LHCN-M2 (cell line): ENCODE results near the gene DCAF11. TPM values are rescaled to one million over a fixed set of nuclear protein-coding genes. Genes with fewer than 3 reads are reported as not detected.

ENCODE experiments used
- DNase-seq: peaks from one replicate; pipeline ENCODE4 v3.0.0-alpha.2; 2012; ENCODE audit warnings: low read depth
- total RNA-seq: library from RNA; depleted of rRNA; stranded (reverse); fragments of >200 nt; gene quantifications from 2 replicates; pipeline ENCODE4 v1.2.3, GENCODE V29; 2014

Gene DCAF11
- total RNA-seq, 1 experiment from 2014 or later: 64.6 TPM

DNA sequence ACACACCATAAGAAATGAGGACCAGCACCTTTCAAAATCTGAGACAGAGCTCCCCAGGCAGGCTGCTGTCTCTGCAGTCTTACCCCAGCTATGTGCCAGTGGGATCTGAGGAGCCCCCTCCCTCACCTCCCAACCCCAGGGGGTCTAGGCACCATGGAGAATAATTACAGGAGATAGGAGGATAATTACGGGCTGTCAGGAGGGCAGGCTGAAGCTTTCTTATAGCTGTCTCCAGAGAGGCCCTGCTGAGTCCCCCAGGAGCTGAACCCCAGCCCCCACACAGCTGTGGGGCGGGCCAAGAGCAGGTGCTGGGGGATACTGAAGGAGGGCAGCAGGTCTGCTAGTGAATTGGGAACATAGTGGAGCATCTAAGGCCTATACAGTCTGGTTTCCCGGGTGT, 36.4 kb upstream of the DCAF11 start:
- no peak for DNase-seq

DNA sequence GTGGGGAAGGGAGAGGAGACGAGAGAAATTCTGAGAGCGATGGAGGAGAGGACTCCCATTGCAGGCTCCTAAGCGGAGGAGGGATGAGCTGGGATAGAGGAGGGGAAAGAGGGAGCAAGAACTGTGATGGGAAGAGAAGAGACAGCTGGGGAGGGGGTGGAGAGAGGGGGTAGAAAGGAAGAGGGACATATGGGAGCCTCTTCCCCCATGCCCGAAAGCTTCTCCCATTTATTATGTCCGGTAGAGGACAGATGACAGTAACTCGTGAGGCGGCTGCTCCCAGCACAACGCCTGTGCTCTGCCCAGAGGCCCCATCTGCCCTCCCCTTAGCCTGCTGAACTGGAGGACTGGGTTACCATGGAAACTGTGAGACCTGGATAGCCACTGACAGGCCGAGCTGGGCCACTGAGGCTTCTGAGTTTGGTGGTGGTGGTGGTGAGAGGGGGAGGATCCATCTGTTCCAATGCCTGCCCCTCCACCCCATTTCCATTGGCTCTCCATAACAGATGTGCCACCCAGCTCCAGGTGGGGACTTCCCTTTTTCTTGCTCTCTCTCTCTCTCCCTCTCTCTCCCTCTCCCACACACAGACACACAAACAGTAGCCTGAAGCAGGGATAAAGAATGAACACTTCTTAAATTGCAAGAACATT, 35.0 kb upstream of the DCAF11 start:
- DNase-seq: no peak

DNA sequence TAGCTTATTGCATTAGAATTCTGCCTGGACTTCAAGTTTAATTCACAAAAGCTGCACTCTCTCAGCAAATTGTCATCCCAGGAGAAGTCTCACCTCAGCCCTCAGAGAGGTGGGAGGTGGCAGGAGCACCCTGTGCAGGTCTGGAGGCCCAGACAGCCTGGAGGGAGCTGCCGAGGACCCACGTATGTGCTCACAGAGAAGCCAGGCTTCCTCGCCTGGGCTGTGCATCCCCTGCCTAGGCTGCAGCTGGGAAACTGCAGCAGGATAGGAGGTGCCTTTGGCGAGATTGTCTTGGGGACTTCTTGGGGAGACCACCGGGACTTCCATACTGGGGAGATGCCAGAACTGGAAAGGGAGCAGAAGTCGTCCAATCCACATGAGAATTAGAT, 34.4 kb upstream of the DCAF11 start:
- no peak for DNase-seq

DNA sequence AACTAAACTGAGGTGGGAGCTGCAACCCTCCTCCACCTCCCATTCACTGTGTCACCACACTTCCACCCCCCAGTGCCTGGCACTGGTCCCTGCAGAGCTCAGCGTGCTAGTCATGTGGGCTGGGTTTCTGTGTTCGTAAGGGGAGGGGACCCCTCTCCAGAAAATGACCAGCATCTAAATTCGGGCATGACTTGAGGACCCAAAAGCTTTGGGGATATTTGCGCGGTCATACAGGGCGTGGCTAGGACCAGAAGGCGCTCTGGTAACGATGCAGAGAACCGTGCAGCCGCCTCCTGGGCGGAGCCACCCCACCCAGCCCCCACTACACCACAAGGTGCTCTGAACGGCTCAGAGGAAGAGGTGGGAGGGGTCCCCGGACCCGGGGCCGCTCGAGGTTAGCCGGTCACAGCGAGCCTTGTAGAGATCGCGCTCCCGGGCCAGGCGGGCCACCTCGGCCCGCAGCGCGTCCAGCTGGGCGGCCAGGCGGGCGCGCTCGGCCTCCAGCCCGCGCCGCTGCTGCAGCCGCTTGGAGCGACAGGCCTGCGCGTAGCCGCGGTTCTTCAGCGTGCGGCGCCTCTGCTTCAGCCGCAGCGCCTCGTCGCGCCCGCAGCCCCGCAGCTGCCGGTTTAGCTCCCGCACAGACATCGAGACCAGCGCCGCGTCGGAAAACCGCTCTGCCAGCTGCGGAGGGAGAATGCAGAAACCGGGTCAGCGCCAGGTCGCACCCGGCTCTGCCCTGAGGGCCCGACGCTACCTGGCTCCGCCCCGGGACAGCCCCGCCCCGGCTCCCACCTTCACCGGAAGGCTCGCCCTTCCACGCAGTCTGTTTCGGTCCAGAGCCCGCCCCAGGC, 33.5 kb upstream of the DCAF11 start:
- no peak for DNase-seq

DNA sequence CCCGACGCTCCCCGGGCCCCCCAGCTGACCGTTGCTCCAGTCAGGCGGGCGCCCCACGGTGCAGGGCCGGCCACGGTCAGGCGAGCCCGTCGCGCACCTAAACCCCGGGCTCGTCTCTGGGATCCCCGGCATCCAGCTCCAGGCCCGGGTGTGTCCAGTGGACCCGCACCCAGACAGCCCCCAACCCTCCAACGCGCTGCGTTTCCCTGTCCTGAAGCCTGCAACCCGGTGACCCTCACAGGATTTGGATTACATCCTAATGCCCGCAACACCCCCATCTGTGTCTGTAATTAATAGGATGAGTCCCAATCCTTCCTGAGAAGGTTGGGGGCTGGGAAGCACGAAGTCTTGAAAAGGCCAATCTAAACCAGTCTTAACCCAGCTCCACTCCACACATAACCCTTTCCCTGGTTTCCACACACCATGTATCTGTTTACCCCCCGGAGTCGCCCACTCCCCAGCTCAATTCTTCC, 32.8 kb upstream of the DCAF11 start:
- no peak for DNase-seq

DNA sequence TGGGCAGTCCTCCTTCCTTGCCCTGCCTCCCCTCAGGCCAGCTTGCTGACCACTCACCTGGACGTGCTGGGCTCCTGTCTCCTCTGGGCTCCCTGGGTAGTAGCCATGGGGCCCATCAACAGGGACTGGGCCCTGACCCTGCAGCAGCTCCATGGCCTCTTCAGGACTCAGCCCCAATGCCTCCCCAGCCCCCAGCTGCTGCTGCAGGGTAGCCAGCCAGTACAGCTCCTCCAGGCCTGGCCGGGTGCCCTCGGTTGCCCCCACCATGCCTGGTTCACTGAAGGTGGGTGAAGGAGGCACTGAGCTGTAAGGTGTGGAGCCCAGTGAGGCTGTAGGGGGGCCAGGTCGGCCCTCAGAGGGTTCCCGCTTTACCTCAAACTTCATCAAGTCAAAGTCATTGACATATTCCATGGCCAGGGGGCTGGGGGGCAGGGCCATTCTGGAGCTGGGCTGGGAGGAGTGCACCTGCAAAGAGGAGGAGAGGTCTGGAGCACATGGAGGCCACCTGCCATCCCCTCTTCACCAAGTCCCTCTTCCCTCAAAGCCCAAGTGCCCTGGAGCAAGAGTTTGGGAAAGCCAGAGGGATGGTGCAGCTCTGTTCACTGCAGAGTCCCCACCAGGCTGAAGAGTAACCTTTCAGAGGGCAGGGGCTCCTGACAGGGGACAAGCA, 32.0 kb upstream of the DCAF11 start:
- no peak for DNase-seq

DNA sequence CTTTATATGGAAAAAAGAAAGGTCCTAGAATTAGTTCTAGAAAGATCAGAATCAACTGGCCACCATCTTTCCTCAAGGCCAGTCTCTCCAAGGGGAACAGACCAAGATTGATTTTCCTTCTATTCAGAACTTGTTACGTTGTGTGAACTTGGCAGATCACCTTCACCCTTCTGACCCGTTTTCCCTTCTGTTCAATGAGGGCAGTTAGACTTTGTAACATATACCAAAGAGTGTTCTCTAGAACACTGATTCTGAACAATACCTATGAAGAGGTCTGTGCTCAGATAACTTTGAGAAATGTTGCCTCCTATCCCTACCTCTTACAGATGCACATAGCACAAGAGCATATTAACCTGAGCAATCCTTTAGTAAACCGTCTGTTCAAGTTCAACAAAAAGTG, 31.1 kb upstream of the DCAF11 start:
- DNase-seq: no peak

DNA sequence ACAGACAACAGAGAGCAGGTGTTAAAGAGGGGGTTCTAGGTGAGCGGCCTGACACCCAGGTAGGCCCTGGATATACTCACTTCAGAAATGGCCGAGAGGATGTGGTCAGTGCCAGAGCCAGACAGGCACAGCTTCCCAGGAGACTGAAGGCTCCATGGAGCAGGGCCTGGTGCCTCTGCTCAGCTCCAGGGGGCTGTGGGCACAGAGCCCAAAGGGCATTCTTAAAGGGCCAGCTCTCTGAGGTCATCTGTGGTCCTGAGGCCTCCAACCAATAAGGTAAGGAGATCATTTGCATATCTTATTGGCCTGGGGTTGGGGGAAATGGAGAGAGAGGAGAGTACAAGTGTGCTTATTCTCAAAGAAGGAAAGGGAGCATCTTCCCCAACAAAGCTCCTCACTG, 30.1 kb upstream of the DCAF11 start:
- no peak for DNase-seq

DNA sequence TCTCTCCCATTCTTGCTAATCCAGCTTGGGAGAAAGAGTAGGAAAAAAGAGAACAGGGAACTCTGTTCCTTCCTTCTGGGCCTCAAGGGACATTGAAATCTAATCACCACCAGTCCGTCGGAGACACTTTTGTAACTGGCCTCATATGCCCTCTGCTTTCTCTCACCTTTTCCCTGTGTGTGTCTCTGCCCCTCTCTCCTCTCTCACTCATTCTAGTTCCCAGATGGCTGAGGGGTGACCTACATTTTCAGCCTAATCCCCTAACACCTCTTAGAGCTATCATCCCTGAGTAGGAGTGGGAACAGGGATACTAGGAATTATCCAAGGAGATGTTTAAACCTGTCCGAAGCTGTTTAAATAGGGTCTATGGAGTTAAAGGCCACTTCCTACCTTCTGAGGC, 29.4 kb upstream of the DCAF11 start:
- no peak for DNase-seq

DNA sequence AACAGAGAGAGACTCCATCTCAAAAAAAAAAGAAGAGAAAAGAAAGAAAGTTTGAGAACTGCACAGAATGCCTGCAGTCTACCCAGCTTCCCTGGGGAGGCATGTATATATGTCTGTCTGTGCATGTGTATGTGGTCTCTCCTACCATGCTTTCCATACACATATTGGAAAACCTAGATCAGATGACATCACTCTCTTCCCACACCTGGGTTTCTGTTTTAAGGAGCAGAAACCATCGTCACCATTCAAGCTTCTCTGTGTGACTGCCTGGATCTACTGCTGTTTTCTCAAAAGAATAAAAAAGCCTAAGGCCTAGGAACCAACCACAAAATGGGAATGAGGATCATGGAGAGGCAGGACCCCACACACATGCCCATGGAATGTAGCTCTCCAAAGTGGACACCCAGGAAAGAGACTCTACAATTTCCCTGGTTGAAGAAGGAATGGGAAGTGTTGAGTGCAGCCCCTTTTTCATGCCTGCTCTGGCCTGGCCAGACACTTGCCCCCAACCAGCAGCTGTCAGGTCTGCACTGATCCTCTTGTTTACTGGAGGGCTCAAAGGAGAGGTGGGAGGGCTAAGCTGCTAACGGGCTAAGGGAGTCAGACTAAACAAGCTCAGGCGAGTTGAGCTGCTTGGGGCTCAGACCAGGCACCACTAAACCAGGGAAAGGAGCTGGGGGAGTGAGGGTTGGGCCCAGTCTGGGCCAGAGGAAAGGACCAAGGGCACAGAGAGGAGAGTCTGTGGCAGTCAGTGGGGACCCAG, 28.2 kb upstream of the DCAF11 start:
- no peak for DNase-seq

DNA sequence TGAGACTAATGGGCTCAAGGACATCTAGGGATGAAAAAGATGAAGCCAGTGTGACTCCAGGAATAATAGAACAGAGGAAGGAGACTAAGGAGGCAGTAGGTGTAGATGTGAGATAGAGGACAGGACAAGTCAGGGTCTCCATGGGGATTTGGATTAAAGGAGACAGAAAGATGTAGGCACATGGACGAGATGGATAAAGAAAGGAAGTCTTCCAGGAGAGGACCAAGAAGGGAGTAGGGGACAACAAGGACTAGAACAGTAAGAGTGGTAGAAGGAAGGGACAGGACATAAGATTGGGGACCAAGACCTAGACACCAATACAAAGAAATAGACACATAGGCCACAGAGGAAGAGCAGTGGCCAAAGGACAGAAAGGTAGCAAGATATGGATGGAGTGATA, 27.6 kb upstream of the DCAF11 start:
- no peak for DNase-seq

DNA sequence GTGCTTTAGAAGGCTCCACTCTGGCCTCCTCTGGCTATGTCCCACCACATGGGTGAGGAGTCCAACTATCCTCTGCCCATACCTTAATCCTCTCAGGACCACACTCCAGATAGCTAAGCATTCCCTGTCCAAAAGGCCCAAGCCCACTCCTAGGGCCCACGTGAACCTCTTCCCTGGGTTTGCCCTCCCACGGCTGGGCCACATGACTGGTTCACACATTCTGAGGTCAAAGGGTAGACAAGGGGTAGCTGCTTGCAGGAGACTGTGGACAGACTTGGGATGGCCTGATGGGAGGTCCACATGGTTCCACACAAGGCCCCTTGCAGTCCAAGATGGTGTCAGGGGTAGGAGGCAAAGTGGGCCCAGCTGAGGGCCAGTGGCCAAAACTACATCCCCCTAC, 26.5 kb upstream of the DCAF11 start:
- no peak for DNase-seq

DNA sequence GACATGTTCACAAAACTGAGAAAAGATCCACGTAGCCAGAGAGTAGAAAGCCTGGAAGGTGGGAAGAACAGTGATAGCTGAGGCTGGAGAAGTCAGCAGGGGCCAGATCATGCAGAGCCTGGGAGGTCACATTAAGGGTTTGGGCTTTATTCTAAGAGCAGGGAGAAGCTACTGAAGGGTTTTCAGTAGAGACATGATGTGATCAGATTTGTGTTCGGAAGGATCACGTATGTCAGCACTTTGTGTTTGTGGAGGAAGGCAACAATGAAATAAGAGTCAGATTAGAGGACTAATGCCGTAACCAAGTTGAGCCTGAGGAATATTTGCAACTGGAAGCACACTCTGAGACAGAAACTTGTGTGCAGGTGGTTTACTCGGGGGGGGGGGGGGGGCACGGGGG, 24.7 kb upstream of the DCAF11 start:
- DNase-seq: no peak

DNA sequence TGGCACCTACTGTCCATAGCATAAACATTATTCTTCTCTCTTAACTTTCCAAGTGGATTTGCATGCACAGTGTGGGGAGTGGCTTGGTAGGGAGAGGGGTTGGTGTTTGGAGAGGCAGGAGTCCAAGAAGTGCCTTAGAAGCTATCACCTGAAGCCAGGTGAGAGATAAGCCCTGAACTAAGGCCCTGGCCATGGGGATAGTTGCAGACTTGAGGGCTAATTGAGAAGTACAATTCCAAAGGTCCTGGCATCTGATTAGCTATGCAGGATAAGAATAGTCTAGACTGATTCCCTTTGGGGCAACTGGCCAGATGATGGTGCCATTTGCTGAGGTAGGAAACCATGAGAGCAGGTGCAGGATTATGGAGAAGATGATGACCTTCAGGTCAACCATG, 22.5 kb upstream of the DCAF11 start:
- no peak for DNase-seq

DNA sequence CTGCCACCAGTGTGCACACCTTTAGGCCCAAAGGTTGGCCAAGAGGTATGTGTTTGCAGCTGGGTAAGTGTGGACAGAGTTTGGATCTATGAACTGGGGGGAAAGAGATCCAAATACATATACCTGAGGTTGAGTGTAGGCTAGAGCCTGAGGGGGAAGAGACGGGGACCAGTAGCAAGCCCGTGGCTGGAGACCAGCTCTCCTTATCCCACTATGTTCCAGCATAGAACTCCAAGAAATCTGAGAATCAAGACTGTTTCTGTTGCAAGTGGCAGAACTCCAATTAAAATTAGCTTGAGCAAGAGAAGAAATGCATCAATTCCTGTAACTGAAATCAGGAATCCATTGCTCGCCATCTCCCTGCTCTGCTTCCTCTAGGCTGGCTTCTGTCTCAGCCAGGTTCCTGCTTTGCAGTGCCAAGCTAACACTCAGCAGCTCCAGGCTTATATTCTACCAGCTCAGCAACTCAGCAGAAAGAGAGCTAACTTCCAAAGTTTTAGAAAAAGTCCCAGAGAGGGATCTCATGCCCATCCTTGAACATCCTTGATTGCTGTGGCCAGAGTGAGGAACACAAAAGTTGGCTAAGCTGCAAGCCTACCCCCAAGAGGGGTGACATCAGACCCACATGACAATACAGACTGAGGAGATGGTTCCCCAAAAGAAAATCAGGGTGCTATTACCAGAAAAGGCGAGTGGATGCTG, 21.9 kb upstream of the DCAF11 start:
- DNase-seq: no peak

DNA sequence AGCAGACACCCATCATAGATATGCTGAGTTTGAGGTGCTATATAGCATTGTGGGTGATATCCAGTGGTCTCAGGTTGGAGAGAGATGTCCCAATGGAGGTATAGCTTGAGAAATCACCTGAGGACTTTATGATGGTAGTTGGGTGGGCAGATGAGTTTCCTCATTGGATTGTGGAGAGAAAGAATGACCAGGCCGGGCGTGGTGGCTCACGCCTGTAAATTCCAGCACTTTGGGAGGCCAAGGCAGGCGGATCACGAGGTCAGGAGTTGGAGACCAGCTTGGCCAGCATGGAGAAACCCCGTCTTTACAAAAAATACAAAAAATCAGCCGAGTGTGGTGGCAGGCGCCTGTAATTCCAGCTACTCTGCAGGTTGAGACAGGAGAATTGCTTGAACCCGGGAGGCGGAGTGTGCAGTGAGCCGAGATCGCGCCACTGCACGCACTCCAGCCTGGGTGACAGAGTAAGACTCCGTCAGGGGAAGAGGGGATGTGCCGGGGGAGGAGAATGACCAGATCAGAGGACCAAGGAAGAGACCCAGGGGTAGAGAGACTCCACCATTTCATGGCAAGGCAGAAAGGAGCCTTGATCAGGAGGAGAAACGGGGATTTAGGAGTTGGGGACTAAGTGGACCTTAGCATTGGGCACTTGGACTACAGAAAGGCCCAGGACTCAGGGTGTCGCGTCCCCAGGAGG, 21.2 kb upstream of the DCAF11 start:
- no peak for DNase-seq

DNA sequence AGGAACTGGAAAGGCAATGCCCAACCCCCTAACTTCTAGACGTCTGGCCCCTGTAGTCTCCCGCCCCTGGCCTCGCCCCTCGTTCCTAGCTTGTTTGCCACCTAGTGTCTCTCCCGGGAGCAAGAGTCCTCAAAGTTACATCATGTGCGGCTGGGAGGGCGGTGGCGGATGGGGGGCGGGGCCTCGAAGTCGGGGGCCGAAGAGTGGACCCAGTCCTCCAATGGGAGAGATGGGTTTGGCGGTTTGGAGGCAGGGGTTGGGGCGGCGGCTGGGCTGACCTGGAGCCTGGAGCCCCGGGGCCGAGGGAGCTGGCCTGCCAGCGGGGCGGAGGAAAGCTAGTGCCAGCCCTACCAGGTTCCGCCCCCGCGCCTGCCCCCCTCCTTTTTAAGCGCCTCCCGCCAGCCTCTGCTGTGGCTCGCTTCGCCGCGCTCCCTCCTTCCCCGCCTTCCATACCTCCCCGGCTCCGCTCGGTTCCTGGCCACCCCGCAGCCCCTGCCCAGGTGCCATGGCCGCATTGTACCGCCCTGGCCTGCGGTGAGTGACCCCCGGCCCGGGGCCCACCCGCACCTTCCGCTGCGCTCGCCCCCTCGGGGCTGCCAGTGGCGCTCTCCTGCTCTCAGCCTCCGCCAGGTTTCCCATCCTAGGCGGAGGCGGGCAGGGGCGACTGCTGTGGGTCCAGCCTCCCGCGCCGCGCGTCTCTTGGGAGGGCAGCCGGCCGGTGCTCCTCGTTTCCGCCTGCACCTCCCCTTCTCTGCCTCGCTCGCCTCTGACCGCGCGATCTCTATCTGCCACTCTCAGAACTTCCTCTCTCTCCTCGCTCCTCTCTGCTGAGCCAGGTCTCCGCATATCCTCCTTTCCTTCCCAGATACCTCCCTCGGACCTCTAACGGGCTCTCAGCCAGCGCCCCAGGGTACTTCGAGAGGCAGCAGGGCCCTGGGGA, 20.4 kb upstream of the DCAF11 start, which contains the start of gene PCK2:
Gene PCK2, plus strand, starts transcription at position 411 of the 940 bp plus-strand sequence. Its CDS starts 95 bp downstream, at position 506.
- DNase-seq: peak; percentile 70

DNA sequence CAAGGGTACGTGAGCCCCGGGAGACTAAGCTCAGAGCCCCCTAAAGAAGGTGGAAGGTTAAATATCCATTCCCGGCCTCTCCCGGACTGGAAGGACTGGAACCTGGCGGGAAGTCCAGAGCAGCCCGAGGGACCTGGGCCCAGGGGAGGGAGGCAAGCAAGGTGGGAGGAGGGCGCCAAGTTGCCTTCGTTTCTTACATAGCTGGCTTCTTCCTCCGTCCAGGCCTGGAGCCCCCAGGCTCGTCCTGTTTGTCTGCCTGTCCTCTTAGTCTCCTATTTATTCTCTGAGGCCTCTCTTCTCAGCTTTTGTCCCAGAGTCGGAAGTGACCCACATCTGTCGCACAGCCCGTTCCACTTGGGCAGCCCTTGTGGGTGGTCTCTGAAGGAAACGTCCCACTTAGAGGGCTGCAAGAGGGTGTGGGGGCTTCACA, 19.7 kb upstream of the DCAF11 start:
- no peak for DNase-seq
